Fibroblast of villous mesenchyme (primary cell): ENCODE results near the gene CES1. TPM values are rescaled to one million over a fixed set of nuclear protein-coding genes. Genes with fewer than 3 reads are reported as not detected.
"Not testable (repeated sequence)": the region's sequence is repeated elsewhere in the genome, so short reads cannot be mapped to it uniquely, and the experiment has no call there.

ENCODE experiments used
- DNase-seq: peaks from one replicate; pipeline ENCODE4 v3.0.0-alpha.2; 2010; ENCODE audit warnings: low read depth
- H3K4me3 ChIP-seq: 2 replicates; pipeline ENCODE4 v1.5.1; 2011; ENCODE audit warnings: low read depth, mild to moderate bottlenecking, low read length
- CTCF ChIP-seq: IDR thresholded peaks from 2 replicates; pipeline ENCODE4 v1.5.1; 2012; ENCODE audit warnings: low read depth, mild to moderate bottlenecking, low read length; ENCODE audit not compliant: insufficient read depth
- total RNA-seq: library from RNA; depleted of rRNA; stranded (reverse); fragments of >200 nt; gene quantifications from 2 replicates; pipeline ENCODE4 v1.2.3, GENCODE V29; 2012

CES1 gene
- total RNA-seq, 1 donor, result 1.7 TPM

- no peak for DNase-seq
- no peak overlapping the region for H3K4me3 ChIP-seq
- TF ChIP-seq CTCF, result no peak
Observed at GRCh38 chr16:55756963-55757362, 75.9 kb downstream of the CES1 start.

GRCh38 chr16:55754056-55754455, 78.8 kb downstream of the CES1 start:
- H3K4me3 ChIP-seq, result no peak overlapping the region
- TF ChIP-seq CTCF, result no peak
- DNase-seq, result no peak

GRCh38 chr16:55753145-55753631, 79.7 kb downstream of the CES1 start:
- H3K4me3 ChIP-seq, DNase-seq: not testable (repeated sequence)

Other genes starting within 250 kb of the CES1 start
- gene SLC6A2, start 177.1 kb downstream of the CES1 start, total RNA-seq, result not detected in 2 replicates
- not detected in 2 replicates for gene CES5A, start 42.3 kb upstream of the CES1 start, total RNA-seq